ENCODE data around the gene GABRD.

DNA sequence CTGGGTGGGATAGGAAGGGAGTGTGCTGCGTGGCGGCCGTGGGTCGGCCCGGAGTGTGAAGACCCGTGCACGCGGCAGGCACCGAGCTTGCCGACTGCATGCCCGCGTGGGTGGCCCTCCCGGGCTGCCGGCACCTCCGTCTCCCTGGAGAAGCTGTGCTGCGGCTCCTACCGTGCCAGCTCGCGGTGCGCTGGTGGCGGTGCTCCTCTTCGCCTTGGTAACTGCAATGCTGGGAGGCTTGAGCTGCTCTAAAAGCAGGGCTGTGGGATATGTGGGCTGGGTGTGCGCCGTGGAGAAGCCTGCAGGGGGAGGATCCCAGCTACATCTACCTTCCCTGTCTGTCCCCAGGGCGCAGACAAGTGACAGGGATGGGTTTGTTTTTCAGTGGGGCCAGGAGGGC is 2.4 kb downstream of the GABRD start:
- TF ChIP-seq, protein P1, sequence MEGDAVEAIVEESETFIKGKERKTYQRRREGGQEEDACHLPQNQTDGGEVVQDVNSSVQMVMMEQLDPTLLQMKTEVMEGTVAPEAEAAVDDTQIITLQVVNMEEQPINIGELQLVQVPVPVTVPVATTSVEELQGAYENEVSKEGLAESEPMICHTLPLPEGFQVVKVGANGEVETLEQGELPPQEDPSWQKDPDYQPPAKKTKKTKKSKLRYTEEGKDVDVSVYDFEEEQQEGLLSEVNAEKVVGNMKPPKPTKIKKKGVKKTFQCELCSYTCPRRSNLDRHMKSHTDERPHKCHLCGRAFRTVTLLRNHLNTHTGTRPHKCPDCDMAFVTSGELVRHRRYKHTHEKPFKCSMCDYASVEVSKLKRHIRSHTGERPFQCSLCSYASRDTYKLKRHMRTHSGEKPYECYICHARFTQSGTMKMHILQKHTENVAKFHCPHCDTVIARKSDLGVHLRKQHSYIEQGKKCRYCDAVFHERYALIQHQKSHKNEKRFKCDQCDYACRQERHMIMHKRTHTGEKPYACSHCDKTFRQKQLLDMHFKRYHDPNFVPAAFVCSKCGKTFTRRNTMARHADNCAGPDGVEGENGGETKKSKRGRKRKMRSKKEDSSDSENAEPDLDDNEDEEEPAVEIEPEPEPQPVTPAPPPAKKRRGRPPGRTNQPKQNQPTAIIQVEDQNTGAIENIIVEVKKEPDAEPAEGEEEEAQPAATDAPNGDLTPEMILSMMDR (conservative IDR thresholded peaks at IDR 0.05) = no peak
- TF ChIP-seq ZFX (IDR thresholded peaks at IDR 0.05) = no peak
